ENCODE data around the gene NT5C. TPM values are rescaled to one million over a fixed set of nuclear protein-coding genes. Genes with fewer than 3 reads are reported as not detected.

The NT5C gene
- total and polyA plus RNA-seq, 7 donors: 16.4 to 84.0 (median 32.0) TPM

DNA sequence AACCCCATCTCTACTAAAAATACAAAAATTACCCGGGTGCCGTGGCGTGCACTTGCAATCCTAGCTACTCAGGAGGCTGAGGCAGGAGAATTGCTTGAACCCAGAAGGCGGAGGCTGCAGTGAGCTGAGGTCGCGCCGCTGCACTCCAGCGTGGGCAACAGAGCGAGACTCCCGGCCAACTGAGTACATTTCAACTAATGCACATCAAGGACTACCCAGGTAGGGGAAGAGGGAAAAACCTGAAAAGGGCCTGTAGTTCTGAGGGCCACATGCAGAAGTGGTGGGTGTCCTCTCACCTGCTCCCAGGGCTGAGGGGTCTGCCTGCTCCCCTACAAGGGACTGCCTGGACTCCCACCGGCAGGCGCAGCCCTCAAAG, 44.4 kb downstream of the NT5C start:
- DNase-seq (no peak), ATAC-seq (peak in 1 of 4 donors; percentile 6)
- peaks cover 20% of the 10 kb centered on the region for H3K4me1 ChIP-seq
- H3K4me3 ChIP-seq: peak overlapping the region; percentile 86
- WGBS, 3 donors: 65 to 81% (median 65%) methylated on average over 11 to 12 of the region's 12 CpGs
- peak overlapping the region; percentile 86 for H3K27ac ChIP-seq
- H3K27me3 ChIP-seq (ENCODE audit: insufficient read depth in 3 of 3, low read length in 2 of 3): no peaks in the 10 kb centered on the region
- TF ChIP-seq, protein P1, sequence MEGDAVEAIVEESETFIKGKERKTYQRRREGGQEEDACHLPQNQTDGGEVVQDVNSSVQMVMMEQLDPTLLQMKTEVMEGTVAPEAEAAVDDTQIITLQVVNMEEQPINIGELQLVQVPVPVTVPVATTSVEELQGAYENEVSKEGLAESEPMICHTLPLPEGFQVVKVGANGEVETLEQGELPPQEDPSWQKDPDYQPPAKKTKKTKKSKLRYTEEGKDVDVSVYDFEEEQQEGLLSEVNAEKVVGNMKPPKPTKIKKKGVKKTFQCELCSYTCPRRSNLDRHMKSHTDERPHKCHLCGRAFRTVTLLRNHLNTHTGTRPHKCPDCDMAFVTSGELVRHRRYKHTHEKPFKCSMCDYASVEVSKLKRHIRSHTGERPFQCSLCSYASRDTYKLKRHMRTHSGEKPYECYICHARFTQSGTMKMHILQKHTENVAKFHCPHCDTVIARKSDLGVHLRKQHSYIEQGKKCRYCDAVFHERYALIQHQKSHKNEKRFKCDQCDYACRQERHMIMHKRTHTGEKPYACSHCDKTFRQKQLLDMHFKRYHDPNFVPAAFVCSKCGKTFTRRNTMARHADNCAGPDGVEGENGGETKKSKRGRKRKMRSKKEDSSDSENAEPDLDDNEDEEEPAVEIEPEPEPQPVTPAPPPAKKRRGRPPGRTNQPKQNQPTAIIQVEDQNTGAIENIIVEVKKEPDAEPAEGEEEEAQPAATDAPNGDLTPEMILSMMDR (IDR thresholded peaks at IDR 0.05): no peak
- intact Hi-C loops (cut with DNase I): no loop called here
- H3K9me3 ChIP-seq: no peaks in the 10 kb centered on the region
- H3K36me3 ChIP-seq (ENCODE audit: insufficient read depth in 1 of 2, low read depth in 1 of 2): no peaks in the 10 kb centered on the region

GRCh38 chr17:75086496-75087181, 44.9 kb downstream of the NT5C start:
- Histone ChIP-seq H3K27ac (no peak overlapping the region), H3K4me3 (no peak overlapping the region), H3K27me3 (ENCODE audit: insufficient read depth in 3 of 3, low read length in 2 of 3) (no peaks in the 10 kb centered on the region), H3K36me3 (ENCODE audit: insufficient read depth in 1 of 2, low read depth in 1 of 2) (no peaks in the 10 kb centered on the region), H3K4me1 (peaks cover 19% of the 10 kb centered on the region), H3K9me3 (no peaks in the 10 kb centered on the region)
- TF ChIP-seq, protein P1 (IDR thresholded peaks at IDR 0.05): no peak
- intact Hi-C loops (cut with DNase I): no loop called here
- DNase-seq: no peak
- 68 to 82% (median 71%) methylated on average over 15 of the region's 15 CpGs for WGBS, 3 donors
- ATAC-seq: no peak

DNA sequence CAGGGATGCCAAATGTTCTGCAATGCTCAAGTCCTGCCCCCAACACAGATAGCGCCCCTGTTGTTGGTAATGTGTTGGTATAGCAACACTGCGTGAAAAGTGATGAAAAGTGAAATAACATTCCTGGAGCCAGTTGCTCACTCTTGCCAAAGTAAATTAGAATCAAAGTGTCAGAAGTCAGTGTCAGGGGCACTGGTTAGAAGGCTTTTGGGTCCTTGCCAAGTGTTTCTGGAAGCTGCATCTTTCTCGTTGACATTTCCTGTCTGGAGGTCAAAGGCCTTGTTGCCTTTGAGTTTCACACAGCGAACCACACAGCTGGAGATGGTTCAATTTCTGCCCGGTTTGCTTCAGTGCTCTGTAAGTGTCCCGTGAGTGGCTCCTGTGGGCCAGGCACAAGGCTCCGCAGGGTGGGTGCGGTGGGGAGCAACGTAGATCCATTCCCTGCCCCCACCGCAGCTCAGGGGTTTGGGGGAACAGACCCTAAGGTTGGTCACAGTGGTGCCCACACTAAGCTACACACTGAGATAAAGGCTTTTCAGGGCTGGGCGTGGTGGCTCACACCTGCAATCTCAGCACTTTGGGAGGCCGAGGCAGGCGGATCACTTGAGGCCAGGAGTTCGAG, 47.4 kb downstream of the NT5C start:
- Histone ChIP-seq H3K4me3 (no peak overlapping the region), H3K9me3 (no peaks in the 10 kb centered on the region), H3K27ac (no peak overlapping the region), H3K27me3 (ENCODE audit: insufficient read depth in 3 of 3, low read length in 2 of 3) (no peaks in the 10 kb centered on the region), H3K36me3 (ENCODE audit: insufficient read depth in 1 of 2, low read depth in 1 of 2) (no peaks in the 10 kb centered on the region), H3K4me1 (peaks cover 7% of the 10 kb centered on the region)
- intact Hi-C loops (cut with DNase I): no loop called here
- 66 to 75% (median 67%) methylated on average over 14 of the region's 14 CpGs for WGBS, 3 donors
- ATAC-seq (no peak), DNase-seq (no peak)
- TF ChIP-seq, protein P1 (IDR thresholded peaks at IDR 0.05): no peak

DNA sequence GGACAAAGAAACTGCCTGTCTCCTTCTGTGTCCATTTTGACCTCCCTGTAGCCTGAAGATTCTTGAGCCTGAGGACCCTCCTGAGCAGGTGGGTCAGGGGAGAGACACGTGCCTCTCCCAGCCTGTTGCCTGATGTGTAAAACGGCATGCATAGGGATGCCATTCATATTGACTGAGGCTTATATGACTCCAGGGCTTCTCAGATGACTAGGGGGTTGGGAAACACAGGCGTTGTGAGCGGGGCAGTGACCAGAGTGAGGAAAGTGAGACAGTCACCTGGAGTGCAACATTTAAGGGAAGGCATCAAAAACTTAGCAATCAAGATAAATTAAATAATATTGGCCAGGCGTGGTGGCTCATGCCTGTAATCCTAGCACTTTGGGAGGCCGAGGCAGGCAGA, 48.9 kb downstream of the NT5C start:
- Histone ChIP-seq H3K4me3 (no peak overlapping the region), H3K9me3 (no peaks in the 10 kb centered on the region), H3K27ac (no peak overlapping the region), H3K4me1 (peaks cover 13% of the 10 kb centered on the region), H3K36me3 (ENCODE audit: insufficient read depth in 1 of 2, low read depth in 1 of 2) (no peaks in the 10 kb centered on the region), H3K27me3 (ENCODE audit: insufficient read depth in 3 of 3, low read length in 2 of 3) (no peaks in the 10 kb centered on the region)
- 67 to 78% (median 74%) methylated on average over 6 of the region's 6 CpGs for WGBS, 3 donors
- no peak for DNase-seq
- intact Hi-C loops (cut with DNase I): no loop called here
- TF ChIP-seq, protein P1 (IDR thresholded peaks at IDR 0.05): no peak
- ATAC-seq: no peak
